Activated CD8-positive, alpha-beta memory T cell treated with anti-CD3 and anti-CD28 coated beads for 1 hour (primary cell): ENCODE measurements around the gene CREG2.
A peak's percentile ranks its signal among the peaks of the same experiment; 100 is the strongest.

Experiments used
- DNase-seq, 2 donors: peaks; one replicate each; pipeline ENCODE4 v3.0.0-alpha.2; 2020; ENCODE audit warnings: low read depth in 1 of 2; ENCODE audit errors: extremely low read depth in 1 of 2

The CREG2 gene

DNA sequence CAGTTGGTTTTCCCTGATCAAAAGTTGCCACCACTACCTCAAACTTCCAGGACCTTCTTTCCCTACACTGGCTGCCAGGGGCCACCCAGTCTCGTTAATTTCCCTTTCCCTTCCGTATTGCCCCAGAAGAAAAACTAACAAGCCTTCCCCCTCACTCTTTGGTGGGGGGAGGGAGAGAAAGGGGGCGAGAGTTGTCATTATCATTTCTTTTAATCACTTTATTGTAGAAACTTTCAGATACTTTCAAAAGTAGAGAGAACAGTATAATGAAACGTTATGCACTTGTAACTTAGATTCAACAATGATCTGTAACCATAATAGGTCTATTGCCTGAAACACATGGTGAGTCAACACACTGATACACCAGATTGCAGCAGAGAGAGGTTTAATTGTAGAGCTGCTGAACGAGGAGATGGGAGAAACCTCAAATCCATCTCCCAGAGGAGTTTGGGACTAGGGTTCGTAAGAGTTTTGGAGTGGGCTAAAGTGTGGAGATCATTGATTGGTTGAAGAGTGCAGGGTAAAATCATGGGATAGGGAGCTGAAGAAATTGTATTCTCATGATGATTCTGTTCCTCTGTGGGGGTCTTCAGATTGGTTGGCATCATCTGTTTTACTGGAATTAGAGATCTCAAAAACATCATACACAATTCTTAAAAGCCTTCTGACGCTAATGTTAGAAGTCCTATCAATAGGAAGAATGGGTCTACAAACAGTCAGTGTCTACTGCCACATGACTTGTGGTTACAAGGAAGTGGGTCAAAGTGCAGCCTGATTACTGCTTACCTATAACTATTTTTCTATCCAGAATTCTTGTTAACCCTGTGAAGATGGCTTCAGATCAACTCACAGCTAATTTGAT is 76.2 kb downstream of the CREG2 start:
- no peak for DNase-seq

DNA sequence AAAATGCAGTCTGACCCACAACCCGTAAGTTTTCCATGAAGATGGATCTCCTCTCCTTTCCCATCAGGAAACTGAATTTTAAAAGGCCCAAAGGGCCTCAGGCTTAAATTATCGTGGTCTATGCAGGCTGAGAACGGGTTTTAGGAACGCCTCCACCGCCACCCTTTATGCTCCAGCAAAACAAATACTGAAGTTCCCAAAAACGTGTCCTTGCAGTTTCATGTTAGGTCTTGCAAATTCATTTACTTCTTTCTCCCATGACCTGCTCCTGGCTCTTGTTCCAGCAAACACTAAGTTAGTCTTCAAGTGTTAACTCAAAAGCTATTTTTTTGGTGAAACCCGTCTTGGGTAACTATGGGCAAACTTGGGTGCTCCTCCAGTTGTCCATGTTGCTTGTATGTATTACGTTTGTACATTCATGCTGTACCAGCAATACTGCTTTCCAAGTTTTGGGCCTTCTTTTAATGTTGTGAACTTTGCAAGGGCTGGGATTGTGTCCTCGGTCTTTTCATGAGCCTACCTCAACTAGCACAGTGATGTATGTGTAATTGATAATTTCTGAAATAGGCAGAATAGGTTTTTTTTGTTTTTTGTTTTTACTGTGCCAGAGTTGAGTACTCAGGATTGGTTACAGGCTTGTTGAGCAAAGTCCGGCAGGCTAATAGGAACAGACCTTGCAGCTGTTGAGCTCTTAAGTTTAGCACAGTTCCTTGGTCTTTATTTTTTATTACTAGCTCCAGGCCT is 77.0 kb downstream of the CREG2 start:
- no peak for DNase-seq

DNA sequence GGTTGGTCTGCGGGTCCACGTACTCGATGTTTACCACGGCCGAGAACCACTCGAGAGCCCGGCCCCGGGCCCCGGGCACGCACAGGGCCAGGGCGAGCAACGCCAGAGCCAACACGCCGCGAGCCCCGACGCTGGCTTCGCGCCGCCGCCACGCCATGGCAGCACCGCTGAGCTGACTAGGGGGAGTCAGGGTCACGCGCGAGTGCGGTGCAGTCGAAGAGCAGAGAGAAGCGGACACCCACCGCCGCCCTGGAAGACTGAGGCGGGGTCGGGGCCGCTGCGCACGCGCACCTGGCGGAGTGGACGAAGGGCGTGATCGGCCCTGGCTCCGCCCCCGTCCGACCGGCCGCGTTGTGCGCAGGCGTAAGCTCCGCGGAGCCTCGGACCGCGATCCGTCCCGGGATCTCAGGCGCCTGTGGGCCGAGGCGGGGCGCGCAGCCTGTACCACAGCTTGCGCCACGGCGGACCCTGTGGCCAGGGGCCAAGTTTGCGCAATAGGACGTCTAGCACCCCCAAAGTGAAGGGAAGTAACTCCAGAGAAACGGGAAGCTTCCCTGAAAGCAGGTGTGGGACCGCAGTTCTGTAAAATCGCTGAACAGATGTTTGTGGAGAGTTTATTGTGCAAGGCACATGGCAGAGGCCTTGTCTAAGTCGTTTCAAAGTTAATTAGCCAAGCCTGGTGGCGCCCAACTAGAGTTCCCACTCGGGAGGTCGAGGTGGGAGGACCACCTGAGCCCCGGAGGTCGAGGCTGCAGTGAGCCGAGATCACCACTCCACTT is 78.7 kb downstream of the CREG2 start, which contains the start of gene RNF149:
Gene RNF149 (minus strand): TSS at position 270 of the 779 bp plus-strand sequence. CDS start 113 bp downstream, at position 157.
- peak; percentile 84 to 91 for DNase-seq

DNA sequence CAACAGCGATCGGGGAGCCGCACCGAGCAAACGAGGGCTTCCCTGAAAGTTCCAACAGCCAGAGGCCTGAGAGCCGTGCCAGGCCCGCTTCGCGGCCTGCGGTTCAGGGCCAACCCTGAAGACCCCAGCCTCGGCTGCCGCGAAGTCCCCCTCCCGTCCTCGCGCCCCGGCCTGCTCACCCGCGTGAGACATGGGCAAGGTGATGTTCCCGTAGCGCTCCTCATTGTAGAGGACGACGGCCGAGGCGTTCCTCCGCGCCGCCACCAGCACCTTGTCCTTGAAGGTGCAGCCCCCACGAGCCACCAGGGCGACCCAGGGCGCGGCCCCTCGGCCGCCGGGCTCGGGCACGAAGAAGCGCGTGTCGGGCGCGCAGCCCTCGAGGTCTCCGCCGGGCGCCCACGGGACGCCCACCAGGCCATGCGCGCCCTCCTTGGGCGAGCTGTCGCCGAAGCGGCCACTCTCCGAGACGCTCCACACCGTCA is 79.3 kb downstream of the CREG2 start:
- no peak for DNase-seq

DNA sequence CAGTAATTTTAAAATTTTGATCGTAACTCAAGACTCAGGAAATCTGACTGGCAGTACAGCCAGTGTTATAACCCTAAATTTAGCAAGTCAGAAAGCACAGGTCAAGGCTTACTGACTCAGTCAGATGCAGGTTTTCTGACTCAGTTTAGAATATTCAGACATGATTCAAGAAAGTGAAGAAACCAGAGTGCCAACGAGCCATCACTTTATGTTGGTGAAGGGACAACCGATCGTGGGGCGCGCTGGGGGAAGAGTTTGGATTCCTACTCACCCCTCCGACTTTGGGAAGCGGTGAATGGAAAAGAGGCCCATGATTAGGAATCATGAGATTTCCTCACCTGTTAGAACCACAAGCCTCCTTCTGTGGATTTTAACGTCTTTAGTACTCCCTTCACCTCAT is 79.8 kb downstream of the CREG2 start:
- no peak for DNase-seq

DNA sequence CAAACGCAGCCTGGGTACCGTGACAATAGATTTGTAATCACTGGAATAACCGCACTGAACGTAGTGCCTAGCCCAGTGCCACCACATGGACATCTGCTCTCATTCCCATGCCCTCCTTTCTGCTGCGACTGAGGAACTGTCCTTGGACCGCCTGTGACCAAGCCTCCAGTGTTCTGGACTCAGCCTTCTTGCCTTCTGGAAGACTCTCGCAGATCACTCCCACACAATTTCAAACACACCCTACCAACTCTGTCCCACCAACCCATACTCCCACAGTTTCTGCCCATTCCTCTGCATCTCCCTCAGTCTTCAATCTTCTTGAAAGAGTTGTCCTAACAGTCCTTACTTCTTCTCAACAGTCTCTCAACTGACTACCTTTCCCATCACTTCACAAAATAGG is 80.9 kb downstream of the CREG2 start:
- no peak for DNase-seq

DNA sequence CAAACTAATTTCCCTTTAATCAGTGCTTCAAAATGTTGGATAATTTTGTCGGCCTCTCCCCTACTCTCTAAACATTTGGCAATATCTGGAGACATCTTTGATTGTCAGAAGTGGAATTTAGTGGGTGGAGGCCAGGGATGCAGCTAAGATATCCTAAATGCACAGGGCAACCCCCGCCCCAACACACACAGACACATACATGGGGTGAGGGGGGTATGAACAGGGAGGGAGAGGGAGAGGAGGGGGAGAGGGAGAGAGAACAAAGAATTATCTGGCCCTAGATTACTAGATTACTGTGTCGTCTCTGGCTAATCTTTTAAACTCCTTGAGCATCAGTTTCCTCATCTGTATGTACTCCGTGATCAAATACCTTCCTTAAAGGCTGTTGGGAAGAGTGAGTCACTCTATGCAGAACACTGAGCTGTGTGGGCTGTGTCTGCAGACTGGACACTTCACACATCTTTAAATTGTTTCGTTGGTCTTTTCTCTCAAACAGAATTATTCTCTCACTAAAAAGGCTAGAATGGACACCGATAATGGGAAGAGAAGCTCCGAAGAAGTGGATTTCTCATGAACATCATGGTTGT is 81.7 kb downstream of the CREG2 start:
- no peak for DNase-seq

DNA sequence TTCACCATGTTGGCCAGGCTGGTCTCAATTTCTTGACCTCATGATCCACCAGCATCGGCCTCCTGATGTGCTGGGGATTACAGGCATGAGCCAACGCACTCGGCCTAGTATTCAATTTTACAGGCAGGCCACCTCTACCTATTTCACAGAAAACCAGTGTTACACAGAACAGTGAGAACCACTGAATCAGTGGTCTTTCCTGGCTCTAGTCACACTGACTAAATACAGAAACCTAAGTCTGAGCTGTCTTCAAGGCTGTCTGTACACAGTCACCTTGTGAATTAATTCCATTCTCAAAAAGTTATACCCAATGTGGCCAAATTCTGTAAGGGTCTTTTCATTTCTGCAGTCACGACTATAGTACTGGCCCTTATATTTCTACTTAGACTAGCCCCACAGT is 82.3 kb downstream of the CREG2 start:
- no peak for DNase-seq

DNA sequence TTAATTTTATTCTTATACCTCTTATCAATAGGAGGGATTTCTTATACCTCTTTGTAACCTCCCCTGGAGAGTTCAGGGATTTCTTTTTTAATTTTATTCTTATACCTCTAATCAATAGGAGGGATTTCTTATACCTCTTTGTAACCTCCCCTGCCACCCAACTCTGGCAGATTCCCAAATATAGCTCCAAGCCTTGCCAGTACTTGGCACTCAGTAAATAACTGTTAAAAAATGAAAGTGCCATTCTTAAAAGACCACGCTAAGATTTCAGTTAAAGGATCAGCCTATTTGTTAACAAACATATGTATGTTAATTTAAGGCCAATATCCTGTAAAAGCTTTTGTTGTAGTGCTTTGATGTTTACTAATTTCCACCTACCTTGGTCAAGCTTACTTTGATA is 83.6 kb downstream of the CREG2 start:
- no peak for DNase-seq

DNA sequence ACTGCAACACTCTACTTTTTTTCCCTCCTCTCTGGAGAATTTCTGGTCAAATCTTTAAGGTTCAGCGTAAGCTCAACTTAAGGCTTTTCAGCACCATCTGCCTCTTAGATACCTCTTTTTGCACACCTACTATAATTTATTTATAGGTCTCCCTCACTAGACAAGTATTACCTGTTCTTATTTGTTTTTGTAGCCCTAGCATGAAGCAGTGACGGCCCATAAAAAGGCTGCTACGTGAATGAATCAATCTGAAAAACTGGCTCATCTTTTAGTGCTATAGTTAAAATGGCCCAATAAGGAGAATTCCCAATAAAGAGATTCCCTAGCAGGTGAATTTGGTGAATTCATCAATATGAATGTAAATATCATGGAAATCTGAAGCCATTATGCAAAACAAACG is 85.3 kb downstream of the CREG2 start:
- DNase-seq = no peak

DNA sequence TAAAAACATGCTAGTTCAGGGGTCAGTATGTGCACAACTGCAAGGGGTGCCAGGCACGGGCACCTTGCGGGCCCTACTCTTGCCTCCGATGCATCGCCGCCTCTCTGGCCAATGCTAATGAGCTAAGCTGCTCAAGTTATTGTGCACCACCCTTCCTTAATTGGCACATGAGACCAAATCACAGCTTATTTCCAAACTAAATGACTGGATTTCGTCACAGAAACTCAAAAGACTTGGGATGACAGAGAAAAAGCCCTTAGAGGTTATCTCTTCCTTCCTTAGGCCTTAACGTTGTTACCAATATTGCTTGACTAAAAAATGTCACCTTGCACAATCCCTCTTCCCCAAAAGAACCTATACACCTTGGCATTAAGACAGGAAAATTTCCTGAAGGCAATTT is 86.5 kb downstream of the CREG2 start:
- DNase-seq = no peak

DNA sequence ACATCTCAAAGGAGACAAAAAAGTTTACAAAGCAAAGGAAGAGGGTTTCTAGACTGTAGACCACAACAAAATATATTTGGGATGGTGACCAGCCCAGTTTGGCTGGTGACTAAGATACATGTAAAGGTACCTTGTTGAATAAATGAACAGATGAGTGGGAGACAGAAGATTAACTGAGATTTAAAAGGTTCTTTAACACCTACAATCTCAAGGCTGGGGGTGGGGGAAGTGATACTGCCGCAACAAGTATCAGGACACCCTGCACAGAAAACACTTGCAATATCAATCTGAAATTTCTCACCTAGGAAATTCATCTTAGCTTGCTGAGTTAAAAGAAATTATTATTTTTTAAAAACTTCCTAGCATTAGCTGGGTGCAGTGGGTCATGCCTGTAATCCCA is 87.1 kb downstream of the CREG2 start:
- no peak for DNase-seq

DNA sequence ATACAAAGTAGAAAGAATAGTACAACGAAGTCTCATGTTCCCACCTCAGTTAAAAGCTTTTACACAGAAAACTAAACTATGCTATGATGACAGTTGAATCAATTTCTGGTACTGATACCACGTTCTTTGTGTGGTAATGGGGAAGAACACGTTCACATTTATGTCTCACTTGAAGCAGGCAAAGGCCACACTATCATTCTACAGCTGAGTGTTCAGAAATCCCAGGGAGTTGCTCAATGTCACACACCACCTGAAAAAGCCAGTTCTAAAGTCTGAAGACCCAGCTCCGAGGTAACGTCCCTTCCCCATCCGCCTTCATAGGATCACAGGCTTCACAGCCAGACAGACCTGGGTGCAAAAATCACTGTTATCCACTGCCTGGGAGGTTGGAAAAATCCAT is 87.7 kb downstream of the CREG2 start:
- no peak for DNase-seq

DNA sequence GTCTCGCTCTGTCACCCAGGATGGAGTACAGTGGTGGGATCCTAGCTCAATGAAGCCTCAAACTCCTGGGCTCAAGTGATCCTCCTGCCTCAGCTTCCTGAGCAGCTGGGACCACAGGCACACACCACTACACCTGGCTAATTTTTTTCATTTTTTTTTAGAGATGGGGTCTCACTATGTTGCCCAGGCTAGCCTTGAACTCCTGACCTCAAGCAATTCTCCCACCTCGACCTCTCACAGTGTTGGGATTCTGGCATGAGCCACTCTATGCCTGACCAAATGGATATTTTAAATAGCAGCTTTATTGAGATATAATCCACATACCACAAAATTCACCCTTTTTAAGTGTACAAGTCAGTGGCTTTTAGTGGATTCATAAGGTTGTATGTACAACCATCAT is 89.9 kb downstream of the CREG2 start:
- DNase-seq = no peak

DNA sequence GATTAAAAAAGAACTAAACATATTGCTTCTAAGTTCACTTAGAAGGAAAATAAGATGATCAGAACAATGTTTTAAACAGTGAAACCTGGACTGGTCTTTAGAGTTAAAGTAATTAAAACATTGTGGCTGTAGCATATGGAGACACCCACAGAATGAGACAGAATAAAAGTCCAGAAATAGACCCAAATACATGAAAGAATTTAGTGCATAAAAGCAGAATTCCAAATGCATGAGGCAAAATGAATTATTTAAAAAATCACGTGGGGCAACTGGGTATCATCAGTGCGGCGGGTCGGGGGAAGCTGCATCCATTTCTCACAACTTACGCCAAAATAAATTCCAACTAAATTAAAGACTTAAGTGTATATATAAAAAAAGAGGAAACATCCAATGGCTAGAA is 90.9 kb downstream of the CREG2 start:
- DNase-seq = no peak

DNA sequence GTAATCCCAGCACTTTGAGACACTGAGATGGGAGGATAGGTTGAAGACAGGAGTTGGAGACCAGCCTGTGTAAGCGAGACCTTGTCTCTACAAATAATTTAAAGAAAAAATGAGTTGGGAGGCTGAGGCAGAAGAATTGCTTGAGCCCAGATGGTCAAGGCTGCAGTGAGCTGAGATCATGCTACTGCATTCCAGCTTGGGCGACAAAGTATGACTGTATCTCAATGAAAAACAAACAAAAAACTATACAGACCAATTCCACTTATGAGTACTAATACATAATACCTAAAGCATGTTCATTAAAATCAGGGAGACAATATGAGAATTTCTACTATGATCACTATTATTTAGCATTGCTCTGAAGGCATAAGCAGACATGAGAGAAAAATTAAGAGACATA is 91.4 kb downstream of the CREG2 start:
- DNase-seq = no peak
